Measurements from ENCODE around the gene SMIM21. TPM values are rescaled to one million over a fixed set of nuclear protein-coding genes. Genes with fewer than 3 reads are reported as not detected.

SMIM21 gene
- total RNA-seq, 1 donor: not detected

- no peak for DNase-seq (ENCODE audit: low read depth in 2 of 3, low spot score in 2 of 3)
These were observed 48.9 kb downstream of the SMIM21 start for GRCh38 chr18:75378376-75379315.

GRCh38 chr18:75377926-75378325 lies 49.6 kb downstream of the SMIM21 start:
- DNase-seq (ENCODE audit: low read depth in 2 of 3, low spot score in 2 of 3): no peak

- no peak for DNase-seq (ENCODE audit: low read depth in 2 of 3, low spot score in 2 of 3)
These were observed 50.2 kb downstream of the SMIM21 start for GRCh38 chr18:75377258-75377657.

GRCh38 chr18:75376004-75376403 lies 51.5 kb downstream of the SMIM21 start:
- DNase-seq (ENCODE audit: low read depth in 2 of 3, low spot score in 2 of 3): no peak

- DNase-seq (ENCODE audit: low read depth in 2 of 3, low spot score in 2 of 3): no peak
These were observed 52.2 kb downstream of the SMIM21 start for GRCh38 chr18:75375341-75375740.

GRCh38 chr18:75374466-75374865 lies 53.0 kb downstream of the SMIM21 start:
- DNase-seq (ENCODE audit: low read depth in 2 of 3, low spot score in 2 of 3): no peak

- DNase-seq (ENCODE audit: low read depth in 2 of 3, low spot score in 2 of 3): no peak
These were observed 58.3 kb downstream of the SMIM21 start for GRCh38 chr18:75369026-75369721.

- DNase-seq (ENCODE audit: low read depth in 2 of 3, low spot score in 2 of 3): peak in 2 of 3 donors; percentile 5
These were observed 61.7 kb downstream of the SMIM21 start for GRCh38 chr18:75365837-75366236.

- no peak for DNase-seq (ENCODE audit: low read depth in 2 of 3, low spot score in 2 of 3)
These were observed 62.3 kb downstream of the SMIM21 start for GRCh38 chr18:75365254-75365629.

- DNase-seq (ENCODE audit: low read depth in 2 of 3, low spot score in 2 of 3): no peak
These were observed 62.8 kb downstream of the SMIM21 start for GRCh38 chr18:75364512-75365253.

GRCh38 chr18:75363446-75364225 lies 63.9 kb downstream of the SMIM21 start:
- DNase-seq (ENCODE audit: low read depth in 2 of 3, low spot score in 2 of 3): no peak

GRCh38 chr18:75362435-75362834 lies 65.1 kb downstream of the SMIM21 start:
- no peak for DNase-seq (ENCODE audit: low read depth in 2 of 3, low spot score in 2 of 3)

- no peak for DNase-seq (ENCODE audit: low read depth in 2 of 3, low spot score in 2 of 3)
These were observed 66.6 kb downstream of the SMIM21 start for GRCh38 chr18:75360941-75361340.

- DNase-seq (ENCODE audit: low read depth in 2 of 3, low spot score in 2 of 3): no peak
These were observed 67.3 kb downstream of the SMIM21 start for GRCh38 chr18:75360215-75360614.

Other genes starting within 250 kb of the SMIM21 start
- 10.8 TPM for gene PTGR3, start 218.6 kb downstream of the SMIM21 start, total RNA-seq
- 15.6 TPM for gene TSHZ1, start 216.9 kb downstream of the SMIM21 start, total RNA-seq

Data from hematopoietic multipotent progenitor cell (in vitro differentiated cells).